D721Med (cell line): ENCODE results near the gene SP2.

Experiments used
- DNase-seq: peaks from one replicate; pipeline ENCODE4 v3.0.0; 2011; ENCODE audit warnings: low spot score; ENCODE audit not compliant: insufficient read length
- FAIRE-seq: peaks from 2 replicates; lab custom pipeline; 2011; peaks lifted over from hg19 to GRCh38; lab: Jason Lieb, UNC
- CTCF ChIP-seq: IDR thresholded peaks from 2 replicates; pipeline ENCODE4 v1.5.1; 2012; ENCODE audit warnings: mild to moderate bottlenecking, control low read depth; ENCODE audit not compliant: insufficient read depth; ENCODE audit errors: missing control alignments

SP2 gene

GRCh38 chr17:47895347-47895855 is 635 bp upstream of the SP2 start:
- DNase-seq: no peak
- no peak for FAIRE-seq
- no peak for TF ChIP-seq CTCF

DNA sequence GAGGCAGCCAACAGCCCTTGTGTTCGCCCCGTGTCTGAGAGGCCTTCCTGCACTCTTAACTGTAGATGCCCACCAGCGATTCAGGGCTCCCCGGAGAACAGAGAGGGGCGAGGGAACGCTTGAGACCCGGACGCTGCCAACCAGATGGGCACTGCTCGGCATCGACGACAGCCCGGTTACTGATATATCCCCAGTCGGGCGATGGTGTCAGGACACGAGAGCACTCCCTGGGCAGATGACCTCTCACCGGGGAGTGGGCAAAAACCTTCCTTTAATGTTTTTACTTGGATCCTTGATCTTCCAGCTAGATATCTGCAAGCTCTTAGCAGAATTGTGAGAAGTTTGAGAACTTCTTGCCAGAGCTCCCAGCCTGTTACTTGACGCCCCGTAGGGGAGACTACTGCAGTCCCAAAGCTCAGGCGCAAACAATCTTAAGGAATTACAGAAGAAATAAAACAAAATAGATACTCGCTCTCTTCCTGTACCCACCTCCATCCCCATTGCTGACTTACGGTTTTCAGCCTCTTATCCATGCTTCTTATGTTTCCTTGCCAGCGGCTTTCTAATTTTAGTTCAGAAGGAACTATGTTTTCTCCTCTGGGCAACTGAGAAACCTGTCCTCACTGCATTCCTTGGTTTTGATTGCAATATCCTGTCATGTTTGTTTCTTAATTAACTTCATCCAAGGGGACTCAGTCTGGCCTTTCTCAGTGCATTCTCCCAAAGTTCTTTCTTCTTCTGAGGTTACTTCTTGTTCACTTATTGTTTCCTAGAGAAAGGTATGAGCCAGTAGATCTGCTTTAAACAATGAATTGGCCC is 845 bp downstream of the SP2 start:
- TF ChIP-seq CTCF: no peak
- DNase-seq (no peak), FAIRE-seq (no peak)

- FAIRE-seq: no peak
- no peak for TF ChIP-seq CTCF
Measured at GRCh38 chr17:47897561-47897960, 1.5 kb downstream of the SP2 start.

DNA sequence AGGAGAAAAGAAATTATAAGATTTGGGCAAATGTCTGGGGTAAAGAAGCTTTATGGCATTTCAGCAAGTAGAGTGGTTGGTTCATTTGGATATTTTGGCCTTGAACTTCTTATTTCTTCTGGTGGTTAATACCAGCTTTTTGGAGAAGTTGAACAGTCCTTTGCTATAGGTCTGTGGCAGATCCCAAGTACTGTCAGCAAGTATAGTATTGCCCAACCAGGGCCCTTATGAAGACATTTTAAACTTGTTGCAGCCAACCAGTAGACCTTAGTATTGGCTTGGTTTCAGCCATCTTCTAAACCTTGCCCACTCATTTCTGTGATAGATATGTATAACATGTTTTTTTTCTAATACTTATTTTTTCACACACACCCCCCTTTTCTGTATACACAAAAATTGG is 2.2 kb downstream of the SP2 start:
- DNase-seq (no peak), FAIRE-seq (no peak)
- no peak for TF ChIP-seq CTCF

More at GRCh38 chr17:47897561-47897960, 1.5 kb downstream of the SP2 start:
- DNase-seq: no peak

DNA sequence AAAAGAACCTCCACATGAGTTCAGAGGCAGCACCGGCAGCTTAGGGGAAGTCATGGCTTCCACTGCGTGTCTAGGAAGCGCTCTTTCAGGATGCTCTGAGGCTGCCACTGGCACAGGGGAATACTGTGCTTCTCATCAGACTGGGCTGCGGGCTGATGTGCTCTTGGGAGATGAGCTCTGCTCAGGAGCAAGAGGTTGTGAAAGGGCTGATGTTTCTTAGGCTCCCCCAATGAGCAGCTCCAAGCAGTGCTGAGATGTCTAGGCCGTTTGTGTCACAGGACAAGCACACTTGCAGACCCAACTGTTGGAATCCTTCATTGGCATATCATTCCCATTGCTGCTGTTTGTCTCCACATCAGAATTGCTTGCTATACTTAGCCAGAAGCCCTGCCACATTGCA is 3.6 kb downstream of the SP2 start:
- no peak for FAIRE-seq
- no peak for TF ChIP-seq CTCF
- DNase-seq: no peak

- TF ChIP-seq CTCF: no peak
- DNase-seq (no peak), FAIRE-seq (no peak)
Measured at GRCh38 chr17:47901423-47901822, 5.4 kb downstream of the SP2 start.
